ENCODE results near the gene GLYATL1B.
"Not testable (repeated sequence)": the region's sequence is repeated elsewhere in the genome, so short reads cannot be mapped to it uniquely, and the experiment has no call there.

The GLYATL1B gene

DNA sequence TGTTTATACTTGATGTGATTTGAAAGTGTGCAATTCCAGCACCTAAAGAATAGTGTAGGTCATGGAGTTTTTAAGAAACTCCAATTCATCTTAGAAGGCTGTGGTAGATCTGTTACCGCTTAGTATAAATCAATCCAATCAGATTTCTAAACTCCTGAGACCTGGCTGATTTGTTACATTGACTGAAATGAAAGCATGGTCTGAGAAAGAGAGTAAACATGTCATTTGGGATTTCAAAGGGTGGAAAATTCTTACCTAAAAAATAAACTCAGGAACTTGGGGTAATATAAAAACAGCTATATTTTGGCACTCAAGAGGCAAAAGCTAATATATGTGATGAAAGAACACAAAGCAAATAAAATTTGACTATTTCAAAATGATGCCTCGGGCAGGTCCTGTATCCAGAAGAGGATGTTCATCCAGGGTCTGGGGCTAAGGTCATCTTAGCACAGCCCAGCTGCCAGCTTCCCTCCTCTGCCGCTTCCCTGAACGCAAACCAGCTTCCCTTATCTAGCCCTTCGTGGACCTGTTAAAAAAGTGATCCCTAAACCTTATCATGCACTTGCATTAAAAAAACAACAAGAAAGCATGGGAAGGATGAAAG, 10.0 kb downstream of the GLYATL1B start:
- not testable (repeated sequence) for DNase-seq

DNA sequence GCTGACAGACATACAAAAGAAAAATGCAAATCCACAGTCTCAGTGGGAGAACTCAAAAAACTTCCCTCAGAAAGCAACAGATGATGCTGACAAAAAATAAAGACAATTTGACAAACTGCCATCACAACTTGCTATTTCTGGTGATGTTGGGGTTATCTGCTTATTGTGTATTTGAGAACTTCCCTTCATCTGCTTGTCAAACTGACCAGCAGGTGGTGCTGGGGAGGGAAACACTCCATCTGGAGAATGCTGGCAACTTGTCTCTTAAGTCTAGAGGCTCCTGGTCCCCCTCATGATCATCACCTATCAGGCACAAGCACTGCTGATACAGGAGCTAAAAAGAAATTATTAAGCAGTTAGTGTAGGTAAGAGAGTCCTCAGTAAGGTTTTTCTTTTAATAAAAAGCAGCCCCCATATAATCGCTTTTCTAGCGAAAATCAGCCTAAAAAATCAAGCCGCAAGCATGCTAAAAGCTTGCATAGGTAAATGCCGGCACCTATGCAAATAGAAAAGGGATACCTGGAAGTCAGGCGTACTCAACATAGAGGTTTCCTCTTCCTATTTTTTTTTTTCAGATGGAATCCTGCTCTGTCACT, 11.1 kb downstream of the GLYATL1B start:
- DNase-seq, result peak; percentile 10

DNA sequence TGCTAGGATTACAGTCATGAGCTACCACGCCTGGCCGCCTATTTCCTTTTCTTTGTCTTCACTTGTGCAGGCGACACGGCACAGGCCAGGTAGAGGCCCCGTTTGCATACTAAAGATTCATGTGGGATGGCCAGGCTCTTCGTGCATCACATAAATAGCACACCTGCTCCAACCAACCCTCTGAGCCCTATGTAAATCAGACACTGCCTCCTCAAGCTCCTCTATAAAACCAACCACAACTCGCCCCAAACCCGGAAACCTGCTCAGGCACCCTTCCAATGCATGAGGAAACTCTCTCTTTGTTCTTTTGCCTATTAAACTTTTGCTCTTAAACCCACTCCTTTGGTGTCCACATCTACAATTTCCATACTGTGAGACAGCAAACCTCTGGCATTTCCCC, 11.8 kb downstream of the GLYATL1B start:
- not testable (repeated sequence) for DNase-seq

DNA sequence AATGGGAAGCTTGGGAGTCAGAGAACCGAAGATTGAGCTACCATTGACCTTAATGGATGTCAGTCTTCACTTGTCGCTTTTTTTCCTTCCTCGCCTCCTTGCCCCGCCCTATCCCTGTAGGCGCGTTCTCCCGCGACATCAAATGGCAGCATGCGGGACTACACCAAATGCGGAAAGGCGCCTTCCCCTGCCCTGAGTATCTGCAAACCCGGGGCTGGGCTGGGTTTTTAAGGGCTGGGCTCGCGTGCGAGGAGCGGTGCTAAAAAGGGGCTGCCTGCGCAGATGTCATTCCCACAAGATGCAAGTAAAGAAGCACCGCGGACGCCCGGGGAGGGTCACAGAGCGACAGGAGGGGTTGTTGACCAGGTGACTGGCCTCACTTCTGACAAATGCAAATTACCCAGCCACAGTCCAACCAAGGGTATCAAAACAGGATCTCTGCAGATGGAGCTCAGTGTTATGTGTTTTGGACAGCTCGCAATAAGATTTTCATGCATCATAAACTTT, 16.2 kb downstream of the GLYATL1B start:
- DNase-seq, result peak; percentile 59

DNA sequence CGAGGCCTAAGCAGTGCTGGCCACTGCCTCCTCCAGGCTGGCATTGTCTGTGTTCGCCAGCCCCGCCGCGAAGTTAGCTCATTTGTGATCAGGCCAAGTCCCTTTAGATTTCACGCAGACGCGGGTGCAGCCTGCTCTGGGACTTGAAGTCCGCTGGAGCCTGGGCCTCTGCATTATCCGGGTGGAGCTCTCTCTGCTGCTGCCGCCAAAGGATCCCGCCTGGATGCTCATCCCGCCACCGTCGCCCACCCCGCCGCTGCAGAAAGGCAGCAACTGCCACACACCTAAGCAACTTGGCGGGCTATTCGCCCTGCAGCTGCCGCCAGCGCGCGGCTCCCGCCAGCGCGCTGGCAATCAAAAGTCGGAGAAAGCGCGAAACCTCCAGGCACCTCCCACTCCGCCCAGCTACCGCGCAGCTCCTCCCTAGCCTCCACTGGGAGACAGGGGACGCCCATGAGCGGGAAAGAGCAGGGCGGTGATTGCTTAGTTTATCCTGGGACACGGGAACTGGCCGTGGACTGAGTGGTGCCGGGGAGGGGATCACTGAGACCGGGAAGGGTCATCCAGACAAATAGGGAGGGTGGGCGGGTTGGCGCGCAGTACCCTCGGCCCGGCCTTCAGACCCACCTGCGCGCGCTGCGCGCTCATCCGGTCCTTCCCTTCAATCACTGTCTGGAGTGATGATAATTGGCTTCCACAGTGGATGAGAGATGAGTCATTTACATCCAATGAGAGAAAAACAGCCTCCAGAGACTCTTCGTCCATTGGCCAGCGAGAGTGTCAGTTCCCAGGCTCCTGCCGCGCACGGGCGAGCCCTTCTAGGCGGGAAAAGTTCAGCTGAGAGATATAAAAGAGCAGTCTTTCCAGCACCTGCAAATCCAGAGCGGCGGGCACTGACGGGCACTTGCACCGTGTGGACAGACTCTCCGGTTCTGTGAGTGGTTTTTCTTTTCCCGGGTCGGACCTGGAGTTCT, 20.5 kb downstream of the GLYATL1B start, which contains the start of gene FAM111B:
TSS of gene FAM111B (plus strand) at position 875 of the 974 bp plus-strand sequence. CDS start 2,389 bp downstream, outside the sequence.
- DNase-seq, result peak; percentile 82

DNA sequence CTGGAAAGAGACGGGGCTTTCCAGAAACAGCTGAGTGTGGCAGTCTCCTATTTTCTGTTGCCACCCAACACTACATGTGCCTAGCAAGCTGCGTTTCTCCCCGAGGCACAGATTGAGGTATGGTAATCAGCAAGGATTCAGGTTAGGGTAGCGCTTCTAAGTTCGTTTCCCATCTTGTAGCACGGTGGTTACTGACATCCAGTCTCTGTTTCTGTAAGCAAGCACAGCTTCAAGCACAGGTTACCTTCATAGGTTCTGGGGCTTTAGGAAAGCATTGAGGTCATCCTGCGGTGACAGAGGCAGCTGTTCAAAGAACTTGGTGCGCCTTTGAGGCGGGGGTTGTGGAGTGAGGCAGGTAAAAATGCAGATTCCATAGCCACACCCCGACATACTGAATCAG, 21.6 kb downstream of the GLYATL1B start:
- DNase-seq, result not testable (repeated sequence)

DNA sequence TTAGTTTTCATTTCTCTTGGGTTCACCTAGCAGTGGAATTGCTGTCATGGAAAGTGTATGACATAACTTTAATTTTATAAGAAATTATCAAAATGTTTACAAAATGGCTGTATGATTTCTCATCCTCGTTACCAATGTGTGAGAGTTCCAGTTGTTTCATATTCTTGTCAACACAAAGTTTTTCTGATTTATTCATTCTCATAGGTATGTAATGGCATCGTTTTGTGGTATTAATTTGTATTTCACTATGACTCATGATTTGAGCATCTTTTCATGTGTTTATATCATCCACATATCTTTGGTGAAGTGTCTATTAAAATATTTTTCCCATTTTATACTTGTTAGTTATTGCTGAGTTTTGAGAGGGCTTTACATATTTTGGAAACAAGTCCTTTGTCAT, 26.4 kb downstream of the GLYATL1B start:
- no peak for DNase-seq

DNA sequence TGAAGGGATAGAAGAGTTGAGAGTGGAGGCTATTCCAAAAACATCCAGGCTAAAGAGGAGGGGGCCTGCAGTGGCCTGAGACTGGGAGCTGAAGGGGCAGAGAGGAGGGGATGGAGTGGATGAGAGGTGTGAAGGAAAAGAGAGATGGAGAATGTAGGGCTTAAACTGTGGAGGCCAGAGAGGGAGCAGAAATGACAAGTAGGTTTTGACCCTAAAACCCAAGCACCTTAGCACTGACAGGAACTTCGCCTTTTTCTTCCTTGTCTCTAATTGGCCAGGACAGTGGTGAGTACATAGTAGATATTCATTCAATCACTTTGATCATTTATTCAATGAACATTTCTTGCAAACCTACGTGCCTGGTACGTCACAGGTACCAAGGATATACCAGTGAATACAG, 28.2 kb downstream of the GLYATL1B start:
- DNase-seq, result no peak

DNA sequence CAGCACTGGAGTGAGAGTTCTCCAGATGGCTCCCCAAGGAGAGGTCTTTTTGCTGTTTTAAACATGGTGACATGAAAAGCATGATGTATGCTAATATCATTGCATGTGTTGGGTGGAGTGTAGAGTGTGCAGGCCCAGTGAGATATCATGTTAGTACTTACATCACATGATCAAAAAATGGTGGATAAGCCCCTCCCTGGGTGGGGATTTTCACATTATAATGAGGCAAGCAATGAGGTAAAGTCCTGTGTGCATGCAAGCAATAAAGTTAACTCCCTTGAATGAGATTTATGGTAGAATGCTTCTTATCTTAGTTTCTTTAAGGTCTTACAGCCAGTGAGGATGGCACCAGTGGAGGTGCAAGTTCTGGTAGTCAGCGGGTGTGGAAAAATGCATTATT, 29.4 kb downstream of the GLYATL1B start:
- DNase-seq, result no peak

DNA sequence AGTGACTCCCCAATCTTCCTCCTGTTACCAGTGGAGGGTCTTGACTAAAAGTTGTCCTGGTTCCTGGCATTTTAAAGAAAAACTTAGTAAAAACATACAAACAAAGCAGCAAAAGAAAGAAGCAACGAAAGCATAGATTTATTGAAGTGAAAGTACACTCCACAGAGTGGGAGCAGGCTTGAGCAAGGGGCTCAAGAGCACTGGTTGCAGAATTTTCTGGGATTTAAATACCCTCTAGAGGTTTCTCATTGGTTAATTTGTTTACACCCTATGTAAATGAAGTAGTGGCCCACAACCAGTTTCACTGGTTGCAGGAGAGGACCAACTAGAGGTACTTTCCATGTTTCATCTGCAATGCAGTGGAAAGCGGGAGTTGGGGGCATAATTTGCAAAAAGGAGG, 31.7 kb downstream of the GLYATL1B start:
- no peak for DNase-seq

DNA sequence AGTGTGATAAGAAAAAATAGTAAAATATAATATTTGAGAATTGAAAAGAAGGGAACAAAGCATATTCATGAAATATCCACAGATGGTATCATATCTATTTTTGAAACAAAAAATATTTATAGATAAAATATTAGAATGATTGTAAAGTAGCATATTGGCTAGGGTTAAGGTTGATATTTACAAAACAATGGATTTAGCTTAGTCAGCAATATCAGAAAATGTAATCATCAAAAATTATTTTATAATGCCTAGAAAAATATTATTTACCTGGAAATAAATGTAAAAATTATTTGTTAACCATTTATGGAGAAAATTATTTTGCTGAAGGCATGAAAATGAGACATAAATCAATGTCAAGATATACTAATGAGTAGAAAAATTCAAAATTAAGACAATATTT, 33.7 kb downstream of the GLYATL1B start:
- DNase-seq, result no peak

DNA sequence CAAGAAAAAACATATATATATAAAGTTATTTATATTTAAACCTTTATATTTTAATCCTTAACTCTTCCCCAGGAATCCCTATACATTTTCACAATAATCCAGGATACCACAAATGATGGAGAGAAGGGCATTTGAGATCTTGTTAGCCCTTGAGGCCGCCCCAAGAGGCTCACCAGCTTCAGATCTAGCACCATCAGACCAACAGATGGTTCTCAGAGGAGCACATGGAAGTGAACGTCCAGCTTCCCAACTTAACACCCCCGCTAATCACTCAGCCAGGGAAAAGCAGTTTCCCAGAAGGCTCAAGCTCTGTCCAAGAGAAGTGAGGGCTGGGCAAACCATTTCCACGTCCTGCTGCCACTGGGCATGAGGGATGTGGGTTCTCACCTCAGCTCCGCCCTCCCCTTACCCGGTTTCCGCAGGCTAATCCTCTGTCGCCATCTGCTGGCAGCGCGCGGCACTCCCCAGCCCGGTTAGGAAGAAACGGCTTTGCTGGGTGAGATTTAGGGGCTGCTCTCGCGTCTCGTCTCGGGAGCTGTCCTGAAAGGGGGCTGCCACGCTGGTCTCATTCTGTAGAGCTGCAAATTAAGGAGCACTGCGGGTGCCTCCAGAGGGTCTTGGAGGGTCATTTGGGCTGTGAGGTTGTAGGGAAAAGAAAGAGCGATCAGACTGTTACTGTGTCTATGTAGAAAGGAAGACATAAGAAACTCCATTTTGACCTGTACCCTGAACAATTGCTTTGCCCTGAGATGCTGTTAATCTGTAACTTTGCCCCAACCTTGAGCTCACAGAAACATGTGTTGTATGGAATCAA, 49.7 kb downstream of the GLYATL1B start:
- peak; percentile 81 for DNase-seq

DNA sequence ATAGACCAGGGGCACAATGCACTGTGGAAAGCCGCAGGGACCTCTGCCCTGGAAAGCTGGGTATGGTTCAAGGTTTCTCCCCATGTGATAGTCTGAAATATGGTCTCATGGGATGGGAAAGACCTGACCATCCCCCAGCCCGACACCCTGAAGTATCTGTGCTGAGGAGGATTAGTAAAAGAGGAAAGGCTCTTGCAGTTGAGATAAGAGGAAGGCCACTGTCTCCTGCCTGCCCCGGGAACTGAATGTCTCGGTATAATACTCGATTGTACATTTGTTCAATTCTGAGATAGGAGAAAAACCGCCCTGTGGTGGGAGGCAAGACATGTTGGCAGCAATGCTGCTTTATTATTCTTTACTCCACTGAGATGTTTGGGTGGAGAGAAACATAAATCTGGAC, 50.4 kb downstream of the GLYATL1B start:
- DNase-seq, result not testable (repeated sequence)

DNA sequence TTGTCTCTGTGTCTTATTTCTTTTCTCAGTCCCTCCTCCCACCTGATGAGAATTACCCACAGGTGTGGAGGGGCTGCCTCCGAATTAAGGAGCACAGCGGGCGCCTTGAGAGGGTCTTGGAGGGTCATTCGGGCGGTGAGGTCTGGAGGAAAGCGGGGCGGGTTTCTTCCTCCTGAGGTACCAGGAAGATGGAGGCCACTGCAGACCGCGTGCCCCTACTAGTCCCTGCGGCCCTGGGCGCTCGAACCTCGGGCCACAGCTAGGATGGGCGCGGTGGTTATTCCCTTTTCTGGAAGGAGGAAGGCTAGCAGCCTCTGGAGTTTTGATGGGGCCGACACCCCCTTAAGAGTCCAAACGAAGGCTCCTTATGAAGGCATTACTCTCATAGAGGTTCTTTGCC, 51.1 kb downstream of the GLYATL1B start:
- DNase-seq, result no peak

DNA sequence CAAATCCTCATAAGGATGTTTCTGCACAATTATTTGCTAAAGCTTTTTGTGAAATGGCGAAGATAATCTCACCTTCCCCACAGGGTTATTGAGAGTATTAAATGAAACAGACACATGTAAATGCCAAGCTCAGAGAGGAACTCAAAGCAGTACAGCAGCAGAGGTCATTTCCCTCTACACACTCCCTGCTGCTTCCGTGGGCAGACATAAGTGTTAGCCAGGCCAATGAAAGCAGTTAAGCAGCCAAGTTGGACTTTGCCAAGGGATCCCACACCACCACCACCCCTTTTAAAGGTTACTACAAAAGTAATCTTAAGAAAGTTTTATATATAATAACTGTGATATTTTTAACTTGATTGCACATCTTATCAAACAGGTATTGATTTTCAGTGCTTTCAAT, 52.5 kb downstream of the GLYATL1B start:
- DNase-seq, result no peak

DNA sequence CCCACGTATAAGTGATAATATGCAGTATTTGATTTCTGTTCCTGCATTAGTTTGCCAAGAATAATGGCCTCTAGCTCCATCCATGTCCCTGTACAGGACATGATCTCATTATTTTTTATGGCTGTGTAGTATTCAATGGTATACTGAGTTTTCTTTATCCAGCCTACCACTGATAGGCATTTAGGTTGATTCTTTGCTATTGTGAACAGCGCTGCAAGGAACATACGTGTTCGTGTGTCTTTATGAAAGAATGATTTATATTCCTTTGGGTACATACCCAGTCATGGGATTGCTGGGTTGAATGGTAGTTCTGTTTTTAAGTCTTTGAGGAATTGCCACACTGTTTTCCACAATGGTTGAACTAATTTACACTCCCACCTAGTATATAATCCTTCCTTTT, 55.1 kb downstream of the GLYATL1B start:
- no peak for DNase-seq

DNA sequence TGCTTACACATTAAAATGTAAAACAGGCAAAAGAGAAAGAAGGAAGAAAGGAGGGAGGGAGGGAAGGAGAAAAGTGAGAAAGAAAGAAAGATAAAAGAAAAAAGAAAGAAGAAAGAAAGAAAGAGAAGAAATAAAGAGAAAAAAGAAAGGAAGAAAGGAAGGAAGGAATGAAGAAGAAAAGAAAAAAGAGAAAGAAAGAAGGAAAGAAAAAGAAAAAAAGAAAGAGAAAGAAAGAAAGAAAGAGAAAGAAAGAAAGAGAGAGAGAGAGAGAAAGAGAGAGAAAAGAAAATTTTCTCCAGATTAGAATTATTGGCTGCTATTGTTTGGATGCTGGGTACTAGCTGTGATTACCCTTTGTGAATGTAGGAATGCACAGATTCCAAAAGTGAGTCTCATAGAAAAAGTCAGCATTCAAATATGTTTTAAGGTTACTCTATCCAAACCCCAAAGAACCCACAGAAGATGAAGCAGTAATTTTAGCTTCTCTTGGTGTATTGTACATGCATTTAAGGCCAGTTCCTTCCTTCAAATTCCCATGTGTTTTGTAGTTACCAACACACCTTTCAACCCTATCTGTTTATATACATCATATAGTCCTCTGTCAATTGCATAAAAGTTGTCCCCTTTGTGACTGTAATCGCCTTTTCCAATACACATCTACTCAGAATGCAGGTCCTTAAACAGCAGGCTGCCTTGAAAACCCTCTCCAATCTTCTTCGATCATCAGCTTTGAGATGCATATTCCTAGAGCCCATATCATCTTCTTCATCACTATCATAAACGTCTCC, 55.8 kb downstream of the GLYATL1B start:
- peak; percentile 12 for DNase-seq

DNA sequence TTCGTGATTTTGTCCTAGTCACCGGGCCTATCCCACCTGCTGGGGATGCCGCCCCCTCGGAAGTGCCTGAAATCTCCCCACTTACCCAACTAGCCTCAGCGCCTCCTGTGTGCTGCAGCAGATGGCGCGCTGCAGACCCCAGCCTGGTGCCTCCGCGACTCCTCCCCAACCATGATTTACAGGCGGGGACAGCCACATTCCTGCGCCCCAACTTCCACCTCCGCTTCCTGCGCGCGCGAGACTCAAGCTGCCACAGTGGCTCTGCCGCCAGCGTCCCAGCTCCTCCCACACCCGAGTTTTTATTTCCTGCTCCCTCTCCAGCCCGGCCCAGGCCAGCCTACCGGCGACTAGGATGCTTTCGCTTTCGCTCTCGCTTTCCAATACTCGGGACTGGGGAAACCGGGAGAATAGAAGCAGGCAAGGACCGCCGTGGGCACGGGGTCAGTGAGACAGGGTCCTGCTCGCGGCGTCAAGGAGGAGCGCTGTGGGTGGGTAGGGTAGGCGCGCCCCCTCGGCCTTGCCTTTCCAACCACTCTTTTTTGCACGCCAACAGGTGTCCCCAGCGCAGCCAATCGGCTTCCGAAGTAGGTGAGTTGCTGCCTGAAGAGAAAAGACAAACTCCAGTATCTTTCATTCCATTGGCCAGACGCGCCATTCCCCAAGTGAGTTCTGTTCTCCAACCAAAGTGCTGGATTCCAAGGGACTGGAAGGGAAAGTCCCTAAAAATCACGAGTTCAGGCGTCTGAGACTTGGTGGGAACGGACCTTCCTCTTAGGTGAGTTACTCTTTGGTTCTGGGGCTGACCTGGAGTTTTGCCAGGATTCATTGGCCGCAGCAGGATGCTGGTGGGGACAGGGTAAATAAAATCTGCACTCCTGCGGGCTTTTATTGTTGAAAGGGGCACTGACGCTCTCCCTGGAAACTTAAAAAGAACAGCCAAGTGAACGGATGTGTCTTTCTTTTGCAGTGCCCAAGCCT, 56.7 kb downstream of the GLYATL1B start, which contains the start of gene FAM111A:
TSS of gene FAM111A (plus strand) at position 327 of the 978 bp plus-strand sequence. CDS start 6,017 bp downstream, outside the sequence.
- peak; percentile 97 for DNase-seq

DNA sequence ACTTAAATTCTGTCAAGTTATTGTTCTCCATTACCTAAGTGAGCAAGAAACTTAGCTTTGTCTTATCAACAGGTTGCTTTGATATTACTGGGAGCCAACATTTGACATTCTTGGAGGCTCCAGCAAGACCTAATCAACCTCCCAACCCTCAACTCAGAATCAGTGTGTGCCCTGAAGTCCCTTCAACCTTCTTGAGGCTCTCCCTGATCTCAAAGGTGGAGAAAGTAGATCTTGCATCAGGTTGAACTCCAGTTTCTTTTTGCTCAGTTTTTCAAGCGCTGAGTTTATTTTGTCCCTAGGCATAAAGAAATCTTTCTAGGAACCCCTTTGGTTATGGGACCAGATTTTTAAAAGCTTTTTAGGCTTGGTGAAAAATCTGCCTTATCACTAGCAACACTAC, 58.0 kb downstream of the GLYATL1B start:
- no peak for DNase-seq

Measured in right kidney (tissue), 1 donor.